Hepatocyte (in vitro differentiated cells): Measurements from ENCODE around the gene MXD3.

Source experiments
- CTCF ChIP-seq: fragments of 200-600 bp; sonication (generic); IDR thresholded peaks from 2 replicates; pipeline ENCODE4 v1.5.1; 2016; ENCODE audit warnings: antibody characterized with exemption, mild to moderate bottlenecking; ENCODE audit not compliant: poor library complexity
- EZH2 ChIP-seq: fragments of 200-600 bp; sonication (generic); IDR thresholded peaks from 2 replicates; pipeline ENCODE4 v1.6.1; 2016; ENCODE audit warnings: antibody characterized with exemption, mild to moderate bottlenecking, borderline replicate concordance
- EZH2phosphoT487 ChIP-seq: fragments of 200-600 bp; sonication (generic); IDR thresholded peaks from one replicate; pipeline ENCODE4 v1.6.1; 2018; ENCODE audit warnings: antibody characterized with exemption, mild to moderate bottlenecking, low read depth, moderate library complexity; ENCODE audit not compliant: unreplicated experiment, severe bottlenecking

GRCh38 chr5:177359860-177360259 is 48.2 kb upstream of the MXD3 start:
- TF ChIP-seq CTCF: no peak
- TF ChIP-seq EZH2phosphoT487: no peak
- no peak for TF ChIP-seq EZH2
